Keratinocyte (primary cell): ENCODE data around the gene SDHAF1. TPM values are rescaled to one million over a fixed set of nuclear protein-coding genes. Genes with fewer than 3 reads are reported as not detected.

Source experiments
- DNase-seq: peaks from one replicate; pipeline ENCODE4 v3.0.0-alpha.2; 2011; ENCODE audit warnings: low read depth, missing footprints, low spot score
- FAIRE-seq: peaks from 2 replicates; lab custom pipeline; 2011; peaks lifted over from hg19 to GRCh38; lab: Jason Lieb, UNC
- H2AFZ ChIP-seq: 2 replicates; pipeline ENCODE4 v1.6.0; 2012; ENCODE audit warnings: low read length, control low read depth, inconsistent platforms; ENCODE audit not compliant: control insufficient read depth
- H3K27ac ChIP-seq: 2 replicates; pipeline ENCODE4 v1.5.1; 2011; ENCODE audit warnings: low read length; ENCODE audit not compliant: control insufficient read depth, insufficient read depth
- H3K27me3 ChIP-seq: 3 replicates; pipeline ENCODE4 v1.6.0; 2011; ENCODE audit warnings: low read length; ENCODE audit not compliant: control insufficient read depth, insufficient read depth; ENCODE audit errors: extremely low read depth
- H3K36me3 ChIP-seq, 2 experiments: 2 replicates in 1 of 2; 3 replicates in 1 of 2; pipeline ENCODE4 v1.5.1; 2011; ENCODE audit warnings: low read length in 2 of 2, mild to moderate bottlenecking in 1 of 2; ENCODE audit not compliant: control insufficient read depth in 2 of 2, insufficient read depth in 2 of 2; ENCODE audit errors: extremely low read depth in 1 of 2
- H3K4me1 ChIP-seq: 3 replicates; pipeline ENCODE4 v1.5.1; 2011; ENCODE audit warnings: low read length; ENCODE audit not compliant: control insufficient read depth, insufficient read depth; ENCODE audit errors: extremely low read depth
- H3K4me2 ChIP-seq: 3 replicates; pipeline ENCODE4 v1.6.0; 2011; ENCODE audit warnings: low read depth, low read length; ENCODE audit not compliant: control insufficient read depth, insufficient read depth; ENCODE audit errors: extremely low read depth
- H3K4me3 ChIP-seq, 3 experiments: fragments of 200-600 bp in 1 of 3; sonication (generic) in 1 of 3; 2 replicates in 2 of 3; 3 replicates in 1 of 3; pipeline ENCODE4 v1.5.1; 2011 to 2016; ENCODE audit warnings: low read length in 3 of 3, mild to moderate bottlenecking in 3 of 3, control low read depth in 2 of 3, inconsistent platforms in 1 of 3, low read depth in 1 of 3, mixed read lengths in 1 of 3, mixed run types in 1 of 3, moderate library complexity in 1 of 3; ENCODE audit not compliant: control insufficient read depth in 2 of 3, insufficient read depth in 2 of 3; ENCODE audit errors: extremely low read depth in 1 of 3
- H3K79me2 ChIP-seq: 2 replicates; pipeline ENCODE4 v1.6.0; 2012; ENCODE audit warnings: low read length; ENCODE audit not compliant: control insufficient read depth, insufficient read depth
- H3K9ac ChIP-seq: 3 replicates; pipeline ENCODE4 v1.6.0; 2011; ENCODE audit warnings: low read length; ENCODE audit not compliant: control insufficient read depth, insufficient read depth; ENCODE audit errors: extremely low read depth
- H3K9me1 ChIP-seq: 3 replicates; pipeline ENCODE4 v1.6.0; 2011; ENCODE audit warnings: low read length; ENCODE audit not compliant: control insufficient read depth, insufficient read depth; ENCODE audit errors: extremely low read depth
- H3K9me3 ChIP-seq: 2 replicates; pipeline ENCODE4 v1.5.1; 2012; ENCODE audit warnings: low read depth, low read length; ENCODE audit not compliant: control insufficient read depth
- H4K20me1 ChIP-seq: 3 replicates; pipeline ENCODE4 v1.6.0; 2011; ENCODE audit warnings: low read length; ENCODE audit not compliant: control insufficient read depth, insufficient read depth; ENCODE audit errors: extremely low read depth
- EZH2 ChIP-seq: IDR thresholded peaks from one replicate; pipeline ENCODE4 v1.6.1; 2012; ENCODE audit warnings: inconsistent platforms, mild to moderate bottlenecking, low read length, moderate library complexity
- dilution Hi-C: fragments of 300-500 bp; cut with MboI; formaldehyde crosslinking; loops from one replicate; pipeline ENCODE4 v1.7.0; 2020; ENCODE audit warnings: low sequenced_read_pairs; ENCODE audit not compliant: extremely low pct_ligation_motif_present
- polyA plus RNA-seq, 5 experiments: library from polyadenylated mRNA; depleted of rRNA in 3 of 5; stranded (reverse) in 3 of 5; stranded (forward) in 1 of 5; unstranded in 1 of 5; fragments of >200 nt; gene quantifications; 1 replicate in 1 of 5; 2 replicates in 3 of 5; 3 replicates in 1 of 5; pipeline versions ENCODE4 v1.2.1 to v1.2.3, GENCODE V29; 2011 to 2012; ENCODE audit warnings: missing spikeins in 2 of 5, low read depth in 1 of 5, low replicate concordance in 1 of 5
- TF ChIP-seq, protein P1 (sequence below), 3 experiments: IDR thresholded peaks in 1 of 3; conservative IDR thresholded peaks in 1 of 3; optimal IDR thresholded peaks in 1 of 3; 2 replicates in 2 of 3; 3 replicates in 1 of 3; pipeline versions ENCODE3 to v1.5.1; 2011; ENCODE audit warnings: low read length in 3 of 3, mild to moderate bottlenecking in 3 of 3, moderate library complexity in 2 of 3, control low read depth in 1 of 3, inconsistent platforms in 1 of 3; ENCODE audit not compliant: insufficient read depth in 2 of 3; ENCODE audit errors: extremely low read depth in 1 of 3

SDHAF1 gene
- polyA plus RNA-seq, 1 donor (not counting 4 experiments of a cell fraction or from before 2014, with no cell fraction given), result 7.3 TPM

GRCh38 chr19:36014012-36014924 is 19.3 kb downstream of the SDHAF1 start, which contains the start of gene ALKBH6:
ALKBH6 (minus strand) TSS chr19:36014213; CDS start chr19:36013397, 816 bp downstream.
- dilution Hi-C loops, result no loop called here
- peak within 1 kb of the TSS; percentile 89 for H3K4me2 ChIP-seq
- H4K20me1 ChIP-seq, result no peaks in the 10 kb centered on the region
- no peaks in the 10 kb centered on the region for H3K27me3 ChIP-seq
- peaks cover 10% of the 10 kb centered on the region for H3K79me2 ChIP-seq
- peaks cover 11% of the 10 kb centered on the region for H3K4me1 ChIP-seq
- H3K27ac ChIP-seq, result peak within 1 kb of the TSS; percentile 79
- peak within 1 kb of the TSS; percentile 95 for H2AFZ ChIP-seq
- H3K4me3 ChIP-seq, result peak within 1 kb of the TSS; percentile 67 to 90 (median 86)
- DNase-seq, result peak; percentile 88
- H3K9ac ChIP-seq, result peak within 1 kb of the TSS; percentile 81
- H3K36me3 ChIP-seq, result no peaks in the 10 kb centered on the region
- TF ChIP-seq EZH2, result no peak
- TF ChIP-seq, protein P1, sequence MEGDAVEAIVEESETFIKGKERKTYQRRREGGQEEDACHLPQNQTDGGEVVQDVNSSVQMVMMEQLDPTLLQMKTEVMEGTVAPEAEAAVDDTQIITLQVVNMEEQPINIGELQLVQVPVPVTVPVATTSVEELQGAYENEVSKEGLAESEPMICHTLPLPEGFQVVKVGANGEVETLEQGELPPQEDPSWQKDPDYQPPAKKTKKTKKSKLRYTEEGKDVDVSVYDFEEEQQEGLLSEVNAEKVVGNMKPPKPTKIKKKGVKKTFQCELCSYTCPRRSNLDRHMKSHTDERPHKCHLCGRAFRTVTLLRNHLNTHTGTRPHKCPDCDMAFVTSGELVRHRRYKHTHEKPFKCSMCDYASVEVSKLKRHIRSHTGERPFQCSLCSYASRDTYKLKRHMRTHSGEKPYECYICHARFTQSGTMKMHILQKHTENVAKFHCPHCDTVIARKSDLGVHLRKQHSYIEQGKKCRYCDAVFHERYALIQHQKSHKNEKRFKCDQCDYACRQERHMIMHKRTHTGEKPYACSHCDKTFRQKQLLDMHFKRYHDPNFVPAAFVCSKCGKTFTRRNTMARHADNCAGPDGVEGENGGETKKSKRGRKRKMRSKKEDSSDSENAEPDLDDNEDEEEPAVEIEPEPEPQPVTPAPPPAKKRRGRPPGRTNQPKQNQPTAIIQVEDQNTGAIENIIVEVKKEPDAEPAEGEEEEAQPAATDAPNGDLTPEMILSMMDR (optimal IDR thresholded peaks at IDR 0.05 in 1 of 3, IDR thresholded peaks at IDR 0.05 in 1 of 3, conservative IDR thresholded peaks at IDR 0.05 in 1 of 3; ENCODE audit: extremely low read depth in 1 of 3, insufficient read depth in 2 of 3, low read length in 3 of 3), result no peak
- FAIRE-seq, result peak; percentile 91
- H3K9me3 ChIP-seq, result no peaks in the 10 kb centered on the region
- no peaks in the 10 kb centered on the region for H3K9me1 ChIP-seq

DNA sequence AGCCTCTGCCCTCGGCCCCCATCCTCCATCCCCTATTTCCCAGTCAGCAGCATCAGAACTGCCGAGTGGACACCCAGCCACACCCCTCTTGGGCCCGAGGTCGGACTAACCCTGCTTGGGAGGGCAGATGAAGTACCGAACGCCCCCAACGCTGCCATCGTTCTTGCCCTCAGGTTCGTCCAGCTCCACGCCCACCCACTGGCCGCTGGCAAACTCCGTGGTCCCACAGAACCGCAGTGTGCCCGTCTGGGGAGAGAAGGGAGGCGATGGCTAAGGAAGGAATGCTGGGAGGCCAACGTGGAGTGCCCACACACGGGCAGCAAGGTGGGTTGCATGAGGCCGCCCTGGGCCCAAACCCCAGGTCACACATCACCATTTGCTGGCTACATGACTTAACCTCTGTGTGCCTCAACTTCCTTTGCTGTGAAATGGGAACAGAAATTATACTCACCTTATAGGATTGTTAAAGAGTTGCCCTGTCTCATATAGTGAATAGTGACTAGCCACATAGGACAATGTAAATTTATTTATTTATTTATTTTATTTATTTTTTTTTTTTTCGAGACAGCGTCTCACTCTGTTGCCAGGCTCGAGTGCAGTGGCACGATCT is 24.2 kb downstream of the SDHAF1 start:
- TF ChIP-seq, protein P1 (optimal IDR thresholded peaks at IDR 0.05 in 1 of 3, IDR thresholded peaks at IDR 0.05 in 1 of 3, conservative IDR thresholded peaks at IDR 0.05 in 1 of 3; ENCODE audit: extremely low read depth in 1 of 3, insufficient read depth in 2 of 3, low read length in 3 of 3), result no peak
- no peak for TF ChIP-seq EZH2
- H3K4me2 ChIP-seq, result no peak overlapping the region
- H3K9me3 ChIP-seq, result no peaks in the 10 kb centered on the region
- H3K4me1 ChIP-seq, result peaks cover 8% of the 10 kb centered on the region
- no peaks in the 10 kb centered on the region for H3K27me3 ChIP-seq
- dilution Hi-C loops, result no loop called here
- peaks cover 0 to 7% of the 10 kb centered on the region in 2 experiments for H3K36me3 ChIP-seq
- FAIRE-seq (no peak), DNase-seq (no peak)
- H3K9ac ChIP-seq, result no peak overlapping the region
- H3K4me3 ChIP-seq, result no peak overlapping the region
- H3K9me1 ChIP-seq, result no peaks in the 10 kb centered on the region
- no peak overlapping the region for H2AFZ ChIP-seq
- H4K20me1 ChIP-seq, result no peaks in the 10 kb centered on the region
- H3K27ac ChIP-seq, result no peak overlapping the region
- peaks cover 2% of the 10 kb centered on the region for H3K79me2 ChIP-seq
